Measurements from ENCODE around the gene DLGAP4. TPM values are rescaled to one million over a fixed set of nuclear protein-coding genes. Genes with fewer than 3 reads are reported as not detected.
"Not testable (repeated sequence)": the region's sequence is repeated elsewhere in the genome, so short reads cannot be mapped to it uniquely, and the experiment has no call there.

The DLGAP4 gene
- total RNA-seq, 1 donor from 2014 or later: 47.4 TPM

DNA sequence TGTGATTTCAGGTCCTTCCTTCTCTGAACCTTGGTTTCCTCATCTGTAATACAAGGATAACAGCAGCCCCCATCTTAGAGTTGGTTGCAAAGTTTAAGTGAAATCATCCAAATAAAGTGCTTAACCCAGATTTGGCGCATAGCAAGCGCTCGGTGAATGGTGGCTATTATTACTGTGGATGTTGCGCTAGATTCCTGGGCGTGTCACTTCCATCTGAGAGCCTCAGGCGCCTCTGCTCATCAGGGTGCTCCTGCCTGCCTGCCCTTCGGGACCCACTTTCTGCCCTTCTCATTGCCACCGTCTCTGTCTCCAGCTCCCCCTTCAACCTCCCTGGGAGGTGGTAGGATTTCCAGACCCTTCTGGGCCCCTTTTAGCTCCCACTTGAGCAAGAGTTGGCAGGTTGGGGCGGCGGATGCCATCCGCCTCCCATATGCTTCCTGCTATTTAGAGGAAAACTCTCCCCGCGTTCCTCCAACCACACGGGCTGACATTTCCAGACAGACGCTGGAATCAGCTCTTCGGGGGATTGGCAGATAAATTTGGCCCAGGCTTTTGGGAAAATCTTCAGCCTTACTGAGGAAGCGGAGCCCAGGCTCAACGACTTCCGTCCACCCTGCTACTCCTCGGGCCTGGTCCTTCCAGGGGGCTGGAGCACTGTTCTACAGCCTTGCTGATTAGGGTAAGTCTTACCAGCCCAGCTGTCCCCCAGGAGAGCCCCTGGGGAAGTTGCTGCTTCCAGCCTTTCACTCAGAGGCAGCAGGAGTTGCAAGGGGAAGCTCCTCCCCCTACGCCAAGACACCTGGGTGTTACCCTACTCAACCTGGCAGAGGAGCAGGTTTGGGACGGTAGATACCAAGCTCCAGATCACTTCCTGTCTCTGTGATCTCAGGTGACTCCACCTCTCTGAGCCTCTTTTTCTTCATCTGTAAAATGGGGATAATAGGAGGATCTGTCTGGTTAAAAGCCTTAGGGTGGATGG, 71.5 kb downstream of the DLGAP4 start:
- no peak for DNase-seq (ENCODE audit: low read depth)

DNA sequence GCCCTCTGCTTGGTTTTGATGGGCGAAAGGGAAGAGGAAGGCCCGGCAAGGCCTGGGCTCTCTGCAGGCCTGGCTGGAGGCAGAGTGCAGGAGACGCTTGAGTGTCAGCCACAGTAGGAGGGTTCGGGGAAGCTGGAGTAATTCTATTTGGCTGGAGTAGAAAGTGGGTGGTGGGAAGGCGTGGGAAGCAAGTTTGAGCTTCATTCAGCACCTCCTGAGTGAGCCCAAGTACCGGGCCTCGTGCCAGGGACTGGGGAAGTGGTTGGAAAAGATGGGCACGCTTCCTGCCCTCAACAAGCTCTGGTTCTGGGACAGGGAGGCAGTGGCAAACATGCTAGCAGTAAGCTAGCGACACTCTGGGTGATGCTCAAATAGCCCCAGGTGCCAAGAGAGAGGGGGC, 72.5 kb downstream of the DLGAP4 start:
- DNase-seq (ENCODE audit: low read depth): no peak

DNA sequence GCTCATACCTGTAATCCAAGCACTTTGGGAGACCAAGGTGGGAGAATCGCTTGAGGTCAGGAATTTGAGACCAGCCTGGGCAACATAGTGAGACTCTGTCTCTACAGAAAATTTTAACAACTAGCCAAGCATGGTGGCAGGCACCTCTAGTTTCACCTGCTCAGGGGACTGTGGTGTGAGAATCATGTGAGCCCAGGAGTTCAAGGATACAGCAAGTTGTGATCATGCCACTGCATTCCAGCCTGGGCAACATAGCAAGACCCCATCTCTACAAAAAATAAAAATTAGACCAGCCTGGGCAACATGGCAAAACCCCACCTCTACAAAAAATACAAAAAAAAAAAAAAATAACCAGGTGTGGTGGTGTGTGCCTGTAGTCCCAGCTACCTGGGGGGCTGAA, 73.8 kb downstream of the DLGAP4 start:
- DNase-seq (ENCODE audit: low read depth): not testable (repeated sequence)

DNA sequence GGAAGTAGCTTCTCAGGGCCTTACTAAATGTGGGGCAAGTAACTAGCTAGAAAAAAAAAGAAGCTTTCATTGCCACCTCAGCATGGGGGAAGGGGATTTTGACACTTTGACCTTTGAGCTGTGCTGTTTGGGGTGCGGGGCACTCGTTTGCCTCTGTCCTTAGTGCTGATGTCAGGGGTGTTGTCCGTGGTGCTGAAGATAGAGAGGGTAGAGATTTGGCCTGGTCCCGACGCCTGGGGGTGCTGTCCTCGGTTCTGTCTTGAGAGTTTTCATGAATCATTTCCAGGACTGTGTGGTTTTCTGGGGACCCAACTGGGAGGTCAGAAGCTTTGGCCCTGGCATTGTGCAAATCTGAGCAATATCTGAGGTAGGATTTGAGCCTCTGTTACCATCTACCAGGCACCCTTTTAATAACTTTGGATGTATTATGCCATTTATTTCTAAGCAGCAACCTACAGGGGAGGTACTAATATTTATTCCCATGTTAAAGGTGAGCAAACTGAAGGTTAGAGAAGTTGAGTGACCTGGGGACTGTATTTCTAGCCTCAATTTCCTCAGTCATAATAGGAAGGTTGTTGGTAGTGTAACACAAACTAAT, 78.0 kb downstream of the DLGAP4 start:
- peak; percentile 9 for DNase-seq (ENCODE audit: low read depth)

DNA sequence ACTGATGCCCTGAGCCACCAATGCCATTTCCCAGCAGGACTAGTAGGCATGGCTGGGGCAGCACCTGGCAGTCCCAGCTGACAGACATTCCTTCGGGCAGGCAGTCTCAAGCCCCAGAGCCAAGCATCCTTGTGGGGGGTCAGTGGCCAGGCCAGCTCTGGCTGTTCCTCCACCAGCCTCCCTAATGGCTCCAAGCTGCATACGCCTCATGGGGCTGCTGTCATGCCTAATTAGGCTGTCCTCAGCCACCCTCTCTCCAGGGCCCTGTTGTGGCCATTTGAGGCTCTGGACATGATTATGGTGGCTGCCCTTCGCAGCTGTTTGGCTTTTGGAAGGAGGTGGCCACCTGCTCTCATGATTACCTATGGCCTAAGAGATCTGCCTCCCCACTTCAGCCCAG, 79.4 kb downstream of the DLGAP4 start:
- no peak for DNase-seq (ENCODE audit: low read depth)

DNA sequence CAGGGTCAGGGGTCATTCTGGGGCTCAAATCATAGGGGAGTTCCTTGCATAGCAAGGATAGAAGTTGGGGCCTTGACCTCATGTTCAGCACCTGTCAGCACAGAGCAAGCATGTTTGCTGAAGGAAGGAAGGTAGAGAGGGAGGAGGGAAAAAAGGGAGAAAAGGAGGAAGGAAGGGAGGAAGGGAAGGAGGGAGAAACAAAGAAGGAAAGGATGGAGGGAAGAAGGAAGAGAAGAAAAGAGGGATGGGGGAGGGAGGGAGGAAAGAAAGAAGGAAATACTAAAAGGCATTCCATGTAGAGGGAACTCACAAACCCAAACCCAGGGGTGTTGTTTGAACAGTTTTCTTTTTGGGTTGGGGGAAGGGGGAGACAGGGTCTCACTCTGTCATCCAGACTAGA, 80.1 kb downstream of the DLGAP4 start:
- DNase-seq (ENCODE audit: low read depth): no peak

DNA sequence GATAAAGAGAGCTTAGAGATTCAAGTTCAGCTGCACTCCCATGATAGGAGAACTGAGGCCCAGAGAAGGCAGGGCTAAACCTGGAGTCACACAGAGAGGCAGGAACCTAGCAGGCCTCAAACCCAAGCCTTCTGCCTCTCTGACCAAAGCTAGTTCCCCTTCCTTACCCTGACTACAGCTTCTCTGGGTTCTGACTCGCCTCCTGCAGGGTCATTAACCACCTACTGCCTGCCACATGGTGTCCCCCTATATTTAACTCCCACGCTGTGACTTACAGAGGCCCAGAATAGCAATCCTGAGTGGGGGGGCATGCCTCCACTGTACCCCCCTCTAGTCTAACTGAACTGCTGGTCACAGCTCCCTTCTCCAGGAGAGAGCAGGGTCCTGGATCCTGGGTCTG, 84.1 kb downstream of the DLGAP4 start:
- DNase-seq (ENCODE audit: low read depth): no peak

DNA sequence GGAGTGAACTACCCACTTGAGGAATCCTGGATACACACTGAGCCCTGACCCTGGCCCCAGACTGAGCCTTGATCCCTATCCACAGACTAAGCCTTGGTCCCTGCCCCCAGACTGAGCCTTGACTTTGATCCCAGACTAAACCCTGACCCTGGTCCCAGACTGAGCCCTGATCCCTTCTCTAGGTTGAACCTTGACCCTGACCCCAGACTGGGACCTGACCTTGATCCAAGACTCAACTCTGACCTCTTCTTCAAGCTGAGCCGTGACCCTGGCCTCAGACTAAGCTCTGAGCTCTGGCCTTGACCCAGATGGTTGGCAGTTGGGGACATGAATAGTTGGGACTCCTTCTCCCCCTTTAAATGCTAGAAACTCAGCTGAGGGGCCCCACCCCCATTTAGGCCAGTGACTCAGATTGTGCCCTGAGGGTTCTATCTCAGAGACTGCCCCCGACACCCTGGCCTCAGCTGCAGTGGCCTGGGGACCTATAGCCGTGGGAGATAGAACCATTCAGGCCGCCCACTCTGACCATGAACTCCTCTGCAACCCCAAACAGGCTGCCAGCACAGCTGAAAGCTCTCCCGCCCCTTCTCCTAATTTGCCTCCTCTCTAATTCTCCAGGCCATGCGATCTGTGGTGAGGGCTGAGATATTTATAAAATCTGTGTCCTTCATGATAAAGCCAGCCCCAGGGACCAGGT, 84.7 kb downstream of the DLGAP4 start:
- no peak for DNase-seq (ENCODE audit: low read depth)

DNA sequence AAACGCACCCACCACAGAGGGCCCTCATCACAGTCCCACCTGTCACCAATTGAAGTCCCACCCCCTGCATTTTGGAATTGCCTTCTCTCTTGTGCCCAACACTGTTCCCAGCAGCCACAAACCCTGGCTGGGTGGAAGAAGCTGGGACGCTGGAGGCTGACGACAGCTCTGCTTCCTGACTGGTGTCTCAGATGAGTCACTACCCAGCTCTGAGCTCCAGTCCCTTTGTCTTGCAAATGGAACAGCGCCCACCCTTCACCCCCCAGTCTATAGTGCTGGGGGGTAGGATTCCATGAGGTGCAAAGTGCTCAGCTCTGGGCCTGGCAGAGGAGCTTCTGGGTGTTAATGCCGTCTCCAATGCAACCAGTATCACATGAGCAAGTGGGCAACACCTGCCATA, 85.3 kb downstream of the DLGAP4 start:
- no peak for DNase-seq (ENCODE audit: low read depth)

DNA sequence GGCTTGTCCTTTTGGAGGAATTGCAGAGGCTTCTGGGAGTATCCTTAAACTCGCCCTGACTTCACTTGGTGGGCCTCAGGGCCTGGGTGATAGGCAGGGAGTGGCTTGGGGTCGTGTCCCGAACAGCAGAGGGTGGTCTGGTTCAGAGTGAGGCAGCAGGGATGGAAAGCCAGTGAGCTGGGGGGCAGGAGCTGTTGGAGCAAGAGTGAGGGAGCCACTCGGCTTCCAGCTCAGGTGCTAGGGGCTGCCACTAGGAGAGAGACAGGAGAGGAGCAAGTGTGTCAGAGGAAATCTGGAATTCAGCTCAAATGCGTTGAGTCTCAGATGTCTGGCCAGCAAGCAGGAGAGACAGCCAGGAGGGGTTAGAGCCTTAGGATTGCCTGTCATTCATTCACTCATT, 85.8 kb downstream of the DLGAP4 start:
- no peak for DNase-seq (ENCODE audit: low read depth)

DNA sequence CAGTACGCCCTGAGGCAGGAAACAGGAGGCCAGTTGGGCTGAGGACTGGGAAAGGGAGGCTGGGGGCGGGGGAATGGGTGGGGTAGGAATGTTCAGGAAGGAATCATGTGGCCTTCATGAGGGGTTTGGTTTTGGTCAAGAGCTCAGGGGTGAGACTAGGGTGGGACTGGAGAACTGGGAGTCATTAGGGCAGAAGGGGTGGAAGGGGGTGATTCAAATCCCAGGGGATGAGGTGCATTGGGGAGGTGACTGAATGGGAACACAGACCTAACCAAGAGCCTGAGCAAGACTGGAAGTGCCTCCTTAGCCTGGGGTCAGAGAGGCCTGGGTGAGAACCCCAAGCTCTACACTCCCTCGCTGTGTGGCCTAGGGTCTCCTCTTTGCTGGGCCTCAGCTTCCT, 86.8 kb downstream of the DLGAP4 start:
- no peak for DNase-seq (ENCODE audit: low read depth)

DNA sequence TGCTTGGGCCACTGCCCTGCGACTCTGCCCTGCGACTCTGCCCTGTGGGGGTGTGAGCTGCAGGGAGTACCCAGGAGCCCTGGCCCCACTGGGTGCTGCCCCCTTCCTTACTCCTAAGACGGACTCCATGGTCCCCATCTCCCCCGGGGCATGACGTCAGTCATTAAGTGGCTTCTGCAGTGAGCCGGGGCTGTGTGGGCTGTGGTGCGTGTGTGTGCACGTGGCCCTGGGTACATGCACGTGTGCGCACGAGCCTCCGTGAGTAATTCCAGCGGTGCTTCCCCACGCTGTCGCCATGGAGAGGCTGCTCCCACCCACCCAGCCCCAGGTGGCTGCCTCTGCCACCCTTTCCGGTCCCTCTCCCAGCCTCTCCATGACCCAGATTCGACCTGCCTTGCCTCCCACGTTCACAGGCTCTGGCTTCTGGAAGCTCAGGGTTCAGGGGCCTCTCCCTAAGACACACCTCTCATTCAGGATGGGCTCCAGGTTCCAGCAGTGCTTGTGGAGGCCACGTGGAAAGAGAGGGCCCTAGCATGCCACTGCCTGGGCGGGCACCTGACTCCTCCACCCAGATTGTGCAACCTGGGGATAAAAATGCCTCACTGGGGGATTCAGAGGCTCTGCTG, 88.3 kb downstream of the DLGAP4 start:
- peak; percentile 19 for DNase-seq (ENCODE audit: low read depth)

DNA sequence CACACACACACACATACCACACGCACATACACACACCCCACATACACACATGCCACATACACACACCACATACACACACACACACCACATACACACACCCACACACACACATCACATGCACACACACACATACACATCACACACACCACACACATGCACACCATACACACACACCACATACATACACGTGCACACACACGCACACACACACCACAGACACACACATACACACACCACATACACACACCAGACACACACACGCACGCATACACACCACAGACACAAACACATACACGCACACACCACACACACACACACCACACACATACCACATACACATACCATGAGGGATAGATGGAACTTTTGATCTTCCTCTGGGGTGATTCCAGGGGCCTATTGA, 90.2 kb downstream of the DLGAP4 start:
- no peak for DNase-seq (ENCODE audit: low read depth)

DNA sequence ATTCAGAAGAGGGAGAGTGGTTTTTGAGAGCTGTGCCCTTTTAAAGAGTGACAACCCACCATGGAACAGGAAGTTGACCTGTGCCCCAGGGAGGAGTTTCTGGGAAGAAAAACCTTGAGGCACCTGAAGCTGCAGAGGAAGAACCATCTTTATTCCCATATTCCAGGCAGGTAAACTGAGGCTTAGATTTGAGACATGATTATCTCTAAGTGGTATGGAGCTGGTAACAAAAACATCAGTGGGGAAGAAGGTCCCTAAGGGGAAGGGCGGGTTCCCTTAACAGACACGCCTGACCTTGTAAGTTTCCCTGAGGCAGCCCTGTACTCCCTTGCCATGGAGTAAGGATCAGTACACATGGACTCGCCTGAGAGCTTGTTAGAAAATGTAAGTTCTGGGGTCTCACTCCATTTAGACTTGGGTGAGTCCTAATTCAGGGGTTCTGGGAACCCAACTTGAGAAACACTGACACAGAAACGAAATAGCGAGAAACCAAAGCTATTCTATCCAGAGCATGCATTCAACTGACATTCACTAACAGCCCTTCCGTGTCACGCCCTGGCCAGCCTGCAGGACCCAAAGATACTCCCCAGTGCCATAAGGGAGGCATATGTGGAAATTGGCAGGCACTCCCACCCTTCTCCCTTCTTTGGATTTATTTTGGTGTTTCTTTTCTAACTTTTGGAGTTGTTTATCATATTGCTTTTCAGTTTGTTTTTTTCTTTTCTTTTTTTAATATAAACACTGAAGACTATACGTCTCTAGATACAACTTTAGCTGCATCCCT, 90.9 kb downstream of the DLGAP4 start:
- DNase-seq (ENCODE audit: low read depth): no peak

DNA sequence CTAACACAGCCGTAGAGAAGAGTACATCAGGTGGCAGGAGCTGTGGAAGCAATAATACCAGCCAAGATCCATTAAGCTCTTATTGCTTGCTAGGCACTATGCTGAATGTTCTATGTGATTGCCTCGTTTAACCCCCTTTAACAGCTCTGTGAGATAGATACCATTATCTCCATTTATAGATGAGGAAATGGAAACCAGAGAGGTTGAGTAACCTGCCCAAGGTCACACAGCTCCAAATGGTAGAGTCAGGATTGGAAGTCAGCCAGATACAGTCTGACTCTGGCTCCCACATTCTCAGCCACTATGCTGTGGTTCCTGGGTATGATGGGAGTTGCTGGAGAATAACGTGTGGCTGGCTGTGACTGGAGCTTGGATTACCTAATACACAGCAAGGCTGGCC, 92.4 kb downstream of the DLGAP4 start:
- no peak for DNase-seq (ENCODE audit: low read depth)

DNA sequence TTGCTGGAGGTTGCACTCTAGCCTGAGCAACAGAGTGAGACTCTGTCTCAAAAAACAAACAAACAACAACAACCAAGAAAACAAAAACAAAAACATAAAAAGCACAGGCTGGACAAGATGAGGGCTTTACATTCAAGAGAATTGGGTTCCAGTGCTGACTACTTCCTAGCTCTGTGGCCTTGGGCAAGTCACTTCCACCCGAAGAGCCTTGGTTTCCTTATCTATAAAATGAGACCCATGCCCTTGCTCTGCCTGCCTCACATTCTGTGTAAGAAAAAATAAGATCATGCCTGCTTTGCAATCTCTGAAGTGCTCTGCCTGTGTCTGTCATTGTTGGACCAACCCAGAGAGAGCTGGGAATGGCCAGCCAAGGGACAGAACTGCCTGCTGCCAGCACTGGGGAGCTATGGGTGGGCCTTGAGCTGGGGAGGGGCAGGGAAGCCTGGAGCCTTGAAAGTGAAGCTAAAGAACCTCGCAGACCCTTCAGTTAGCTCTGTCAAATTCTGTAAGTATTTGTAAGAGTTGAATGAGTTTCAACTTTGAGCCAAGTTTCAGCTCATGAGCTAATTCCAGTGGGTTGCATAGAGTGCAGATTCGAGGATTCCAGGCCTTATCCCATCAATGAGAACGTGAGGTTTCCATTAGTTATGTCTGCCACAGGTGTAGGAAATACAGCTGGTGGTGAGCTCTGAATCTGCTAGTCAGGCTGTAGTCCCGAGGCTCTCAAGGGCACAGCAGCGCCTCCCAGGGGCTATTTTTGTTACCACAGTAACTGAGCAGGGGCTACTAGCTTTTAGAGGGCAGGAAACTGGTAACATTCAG, 93.2 kb downstream of the DLGAP4 start:
- DNase-seq (ENCODE audit: low read depth): peak; percentile 25

DNA sequence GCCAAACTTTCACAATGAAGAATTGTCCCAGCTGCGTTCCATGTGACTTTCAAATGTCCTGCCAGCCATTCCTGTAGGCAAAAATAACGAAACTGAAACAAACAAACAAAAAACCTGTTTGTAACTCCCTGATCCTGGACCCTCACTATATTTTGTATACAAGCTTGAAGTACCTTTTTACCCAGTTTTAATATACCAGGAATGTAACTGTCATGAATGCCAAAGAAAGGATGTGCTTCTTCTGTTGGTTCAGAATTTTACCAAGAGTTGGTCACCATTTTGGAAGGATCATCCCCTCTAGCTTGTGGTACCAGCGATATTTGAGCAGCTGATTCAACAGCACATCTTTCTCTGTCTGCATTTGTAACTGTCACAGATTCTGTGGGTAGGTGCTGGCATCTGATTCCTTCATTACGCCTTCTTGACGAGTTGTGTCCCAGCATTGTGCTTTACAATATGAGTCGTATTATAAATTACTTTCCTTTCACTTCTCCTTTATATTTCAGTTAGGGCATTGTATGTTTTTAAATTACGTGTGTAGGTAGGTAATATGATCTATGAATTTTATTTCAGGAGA, 93.9 kb downstream of the DLGAP4 start:
- no peak for DNase-seq (ENCODE audit: low read depth)

DNA sequence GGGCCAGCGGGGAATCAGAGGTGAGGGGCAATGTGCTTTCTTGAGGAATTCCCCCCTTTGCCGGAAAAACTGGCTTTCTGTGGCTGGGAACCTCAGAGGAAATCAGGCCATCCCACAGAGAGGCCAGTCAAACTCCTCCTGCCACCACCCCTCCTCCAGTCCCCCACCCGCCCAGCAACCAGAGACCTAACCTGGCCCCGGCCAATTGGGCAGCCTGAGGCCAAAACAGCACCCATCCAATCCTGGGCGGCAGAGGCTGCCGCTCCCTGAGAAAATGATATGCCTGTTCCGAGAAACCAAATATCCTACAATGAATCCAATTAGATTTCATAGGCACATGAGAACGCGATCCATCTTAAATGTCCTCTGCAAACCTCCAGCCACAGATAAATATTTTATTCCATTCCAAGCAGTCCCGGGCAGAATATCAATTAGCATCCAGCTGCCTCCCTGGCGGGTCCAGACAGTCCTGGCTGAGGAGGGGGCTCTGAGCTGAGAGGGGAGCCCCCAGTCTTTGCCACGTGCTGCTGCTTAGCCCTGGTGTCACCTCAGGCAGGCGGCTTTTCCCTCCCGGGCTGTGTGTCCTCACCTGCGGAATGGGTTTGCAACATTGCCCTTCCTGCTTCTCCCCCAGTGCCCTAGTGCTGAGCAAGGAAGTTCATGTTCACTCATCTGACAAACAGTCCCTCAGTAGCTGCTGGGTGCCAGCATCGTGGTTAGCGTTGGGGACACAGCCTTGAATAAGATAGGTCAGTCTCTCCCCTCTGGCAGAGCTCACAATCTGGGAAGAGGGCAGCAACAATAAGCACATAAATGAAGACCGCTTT, 95.0 kb downstream of the DLGAP4 start:
- DNase-seq (ENCODE audit: low read depth): no peak

DNA sequence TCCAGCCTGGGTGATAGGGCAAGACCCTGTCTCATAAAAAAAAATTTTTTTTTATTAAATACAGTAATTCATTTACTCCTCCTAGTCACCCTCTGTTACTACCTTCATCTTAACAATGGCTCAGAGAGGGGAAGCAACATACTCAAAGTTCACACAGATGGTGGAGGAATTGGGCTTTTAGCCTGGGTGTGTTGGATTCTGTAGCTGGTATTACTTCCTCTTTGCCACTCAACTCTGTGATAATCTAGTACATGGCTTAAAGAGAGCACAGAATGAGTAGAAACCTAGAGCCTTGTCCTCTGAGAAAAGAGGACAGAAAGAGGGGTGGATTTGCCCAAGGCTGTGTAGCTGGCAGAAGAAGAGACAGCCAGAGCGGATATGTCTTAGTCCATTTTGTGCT, 96.6 kb downstream of the DLGAP4 start:
- no peak for DNase-seq (ENCODE audit: low read depth)

All from renal cortical epithelial cell (primary cell).